Activated CD4-positive, alpha-beta T cell treated with anti-CD3 and anti-CD28 coated beads, Interleukin-2, amount 50 U/mL, for 1 hour (primary cell): ENCODE data around the gene SIT1.

Experiments used
- DNase-seq: peaks from one replicate; pipeline ENCODE4 v3.0.0-alpha.2; 2020

The SIT1 gene, protein sequence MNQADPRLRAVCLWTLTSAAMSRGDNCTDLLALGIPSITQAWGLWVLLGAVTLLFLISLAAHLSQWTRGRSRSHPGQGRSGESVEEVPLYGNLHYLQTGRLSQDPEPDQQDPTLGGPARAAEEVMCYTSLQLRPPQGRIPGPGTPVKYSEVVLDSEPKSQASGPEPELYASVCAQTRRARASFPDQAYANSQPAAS

DNA sequence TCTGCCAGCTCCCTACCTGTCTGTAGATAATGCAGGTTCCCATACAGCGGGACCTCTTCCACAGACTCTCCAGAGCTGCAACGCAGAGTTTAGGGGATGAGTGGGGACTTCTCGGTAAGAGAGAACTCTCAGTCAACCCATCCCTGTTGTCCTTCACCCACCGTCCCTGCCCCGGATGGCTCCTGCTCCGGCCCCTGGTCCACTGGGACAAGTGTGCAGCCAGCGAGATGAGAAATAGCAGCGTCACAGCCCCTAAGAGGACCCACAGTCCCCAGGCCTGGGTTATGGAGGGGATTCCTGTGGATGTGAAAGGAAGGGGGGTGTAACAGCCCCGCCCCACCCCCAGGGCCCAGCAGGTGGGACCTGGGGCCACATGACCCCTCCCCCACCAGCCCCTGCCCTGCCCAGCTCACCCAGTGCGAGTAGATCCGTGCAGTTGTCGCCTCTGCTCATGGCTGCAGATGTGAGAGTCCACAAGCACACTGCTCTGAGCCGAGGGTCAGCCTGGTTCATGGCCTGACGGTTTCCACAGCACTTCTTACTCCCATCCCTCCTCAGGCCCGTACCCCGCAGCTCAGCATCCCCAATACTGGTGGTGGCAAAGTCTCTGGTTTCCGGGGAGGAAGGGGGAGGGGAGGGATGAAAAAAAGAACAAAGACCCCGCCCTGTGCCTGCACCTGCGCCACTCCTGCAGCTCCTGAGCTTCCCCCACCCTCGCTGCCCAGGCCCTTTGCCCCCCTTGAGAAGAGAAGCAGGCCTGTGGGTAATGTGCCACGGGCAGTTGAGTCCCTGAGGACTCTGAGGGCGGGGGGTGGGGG is at the start of gene SIT1:
Gene SIT1, minus strand, starts transcription at position 591 of the 818 bp plus-strand sequence. Its CDS starts 78 bp downstream, at position 513.
- DNase-seq, result no peak

DNA sequence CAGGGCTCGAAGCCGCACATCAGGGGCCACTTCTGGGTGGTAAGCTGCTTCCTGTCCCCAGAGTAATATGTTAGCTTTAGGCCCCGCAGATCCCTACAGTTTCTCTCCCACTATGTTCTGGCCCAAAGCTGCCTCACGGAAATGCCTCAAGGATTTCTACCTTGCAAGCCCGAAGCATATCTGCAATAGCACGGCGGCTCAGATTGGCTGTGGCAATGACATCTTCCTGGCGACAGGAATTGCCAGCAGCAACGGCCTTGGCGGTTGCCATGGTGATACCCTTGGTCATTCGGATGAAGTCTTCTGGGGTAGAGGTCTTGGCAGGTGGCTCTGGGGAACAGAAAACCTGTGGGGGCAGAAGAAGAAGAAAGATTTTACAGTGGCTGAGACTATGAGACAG is 49.3 kb upstream of the SIT1 start:
- no peak for DNase-seq

DNA sequence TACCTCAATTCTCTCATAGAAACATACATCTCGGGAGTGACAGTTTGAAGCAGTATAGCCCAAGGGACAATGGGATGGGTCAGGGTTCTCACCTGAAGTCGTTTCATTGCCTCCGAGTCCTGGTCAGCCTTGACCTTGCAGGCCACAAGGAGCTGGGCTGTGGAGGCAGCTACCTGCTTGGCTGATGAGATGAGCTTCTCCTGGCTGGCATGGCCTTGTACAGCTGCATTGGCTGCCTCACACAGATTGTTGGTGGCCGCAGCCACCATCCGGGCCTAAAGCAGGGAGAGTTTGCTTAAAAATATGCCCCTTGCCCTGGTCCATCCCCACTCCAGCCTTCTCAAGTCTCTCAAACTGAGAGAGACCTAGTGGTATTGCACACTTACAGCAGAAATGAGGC is 47.5 kb upstream of the SIT1 start:
- DNase-seq, result no peak

DNA sequence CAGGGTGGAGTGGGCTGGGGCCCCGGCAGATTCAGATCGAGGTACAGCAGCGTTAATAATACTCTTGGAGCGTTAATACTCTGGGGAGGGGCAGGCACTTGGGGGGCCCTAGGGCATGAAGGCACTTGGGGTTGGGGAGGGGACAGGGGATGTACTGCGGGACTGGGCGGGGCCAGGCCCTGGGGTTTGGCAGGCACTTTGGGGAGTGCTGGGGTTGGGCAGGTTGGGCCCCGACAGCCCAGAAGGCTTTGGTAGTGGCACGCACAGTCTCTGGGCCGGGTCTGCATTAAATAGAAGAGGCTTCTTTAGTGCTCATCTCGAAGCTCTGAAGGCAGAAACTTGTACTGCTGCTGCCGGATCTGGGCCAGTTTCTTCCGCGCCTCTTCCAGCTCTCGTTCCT is 46.8 kb upstream of the SIT1 start:
- DNase-seq, result no peak

DNA sequence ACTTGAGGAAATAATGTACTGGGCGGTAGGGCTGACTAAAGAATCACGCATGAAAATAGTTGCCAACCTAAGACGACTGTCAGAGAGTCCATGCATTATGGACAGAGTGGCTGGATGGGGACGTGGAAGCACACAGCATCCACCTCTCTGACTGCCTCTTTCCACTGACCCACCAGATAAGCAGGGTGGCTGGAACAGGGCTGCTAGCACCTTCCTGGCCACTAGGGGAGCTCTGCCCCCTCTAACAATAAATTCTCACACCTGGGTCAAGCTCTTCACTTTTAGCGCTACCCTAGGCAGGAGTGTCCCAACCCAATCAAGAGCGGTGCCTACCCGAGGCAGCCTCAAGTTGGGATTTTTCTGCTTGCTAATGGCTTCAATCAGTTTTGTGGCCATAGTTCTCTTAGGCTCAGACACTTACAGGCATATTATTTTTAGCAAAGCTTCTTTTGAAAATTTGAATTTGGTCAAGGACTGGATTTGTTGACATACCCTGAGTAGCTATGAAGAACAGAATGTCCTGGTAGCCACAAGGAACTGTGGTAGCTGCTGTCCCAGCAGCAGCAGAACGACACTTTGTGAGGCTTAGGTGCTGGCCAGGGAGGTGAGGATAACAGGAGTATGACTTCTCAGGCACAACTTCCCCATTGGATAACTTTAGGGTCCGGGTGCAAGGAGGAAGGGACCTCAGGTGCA is 45.9 kb upstream of the SIT1 start:
- DNase-seq, result peak; percentile 58

DNA sequence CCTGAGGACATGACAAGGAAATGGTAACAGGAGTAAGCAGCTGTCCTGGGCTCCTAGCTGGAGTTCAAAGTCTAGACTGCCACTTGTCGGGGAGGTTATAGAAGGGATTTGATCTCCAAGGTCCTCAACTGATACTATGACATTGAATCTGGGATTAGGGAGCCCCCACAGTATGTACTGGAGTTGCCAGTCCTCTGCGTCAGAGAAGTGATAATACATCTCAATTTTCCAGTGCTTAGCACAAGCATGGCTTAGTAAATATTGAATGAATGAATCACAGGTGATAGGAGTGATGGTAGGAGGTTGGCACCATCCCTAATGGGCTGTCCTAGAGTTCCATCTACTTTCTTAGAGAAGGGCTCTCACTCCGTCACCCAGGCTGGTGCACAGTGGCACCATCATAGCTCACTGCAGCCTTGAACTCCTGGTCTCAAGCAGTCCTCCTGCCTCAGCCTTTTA is 45.2 kb upstream of the SIT1 start:
- DNase-seq, result no peak

DNA sequence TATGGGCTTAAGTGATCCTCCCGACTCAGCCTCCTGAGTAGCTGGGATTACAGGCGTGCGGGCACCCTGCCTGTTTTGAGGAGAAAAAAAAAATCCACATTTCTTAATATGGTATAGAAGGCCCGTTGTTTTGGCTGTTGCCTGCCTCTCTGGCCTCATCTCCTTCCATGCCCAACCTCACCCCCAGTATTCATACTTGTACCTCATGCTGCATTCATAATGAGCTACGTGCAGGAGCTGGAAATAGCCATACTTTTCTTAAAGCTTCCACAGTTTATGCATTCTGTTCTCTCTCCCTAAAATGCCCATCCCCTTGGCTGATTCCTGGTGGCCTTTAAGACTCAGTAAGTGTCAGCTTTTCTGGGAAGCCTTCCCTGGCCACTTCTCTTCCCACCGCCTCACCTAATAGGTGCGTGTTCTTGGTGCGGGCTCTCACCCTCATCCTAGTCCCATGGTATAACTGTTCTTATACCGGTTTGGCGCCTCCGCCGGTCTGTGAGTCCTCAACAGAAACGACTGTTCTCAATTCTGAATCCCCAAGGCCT is 41.1 kb upstream of the SIT1 start:
- no peak for DNase-seq

DNA sequence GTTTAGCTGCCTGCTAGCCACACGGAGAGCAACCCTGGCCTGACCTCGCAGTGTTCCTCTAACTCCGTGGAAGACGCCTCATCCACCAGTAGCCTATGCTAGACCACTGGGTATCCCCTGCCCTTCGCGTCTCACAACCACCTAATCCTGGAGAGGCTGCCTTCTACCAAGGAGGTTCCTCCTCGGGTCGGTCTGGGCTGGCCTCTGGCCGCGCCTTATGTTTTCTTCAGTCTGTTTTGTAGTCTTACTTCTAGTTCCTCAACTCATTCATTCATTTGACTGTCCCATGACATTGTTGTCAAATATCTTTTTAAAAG is 40.6 kb upstream of the SIT1 start:
- no peak for DNase-seq

DNA sequence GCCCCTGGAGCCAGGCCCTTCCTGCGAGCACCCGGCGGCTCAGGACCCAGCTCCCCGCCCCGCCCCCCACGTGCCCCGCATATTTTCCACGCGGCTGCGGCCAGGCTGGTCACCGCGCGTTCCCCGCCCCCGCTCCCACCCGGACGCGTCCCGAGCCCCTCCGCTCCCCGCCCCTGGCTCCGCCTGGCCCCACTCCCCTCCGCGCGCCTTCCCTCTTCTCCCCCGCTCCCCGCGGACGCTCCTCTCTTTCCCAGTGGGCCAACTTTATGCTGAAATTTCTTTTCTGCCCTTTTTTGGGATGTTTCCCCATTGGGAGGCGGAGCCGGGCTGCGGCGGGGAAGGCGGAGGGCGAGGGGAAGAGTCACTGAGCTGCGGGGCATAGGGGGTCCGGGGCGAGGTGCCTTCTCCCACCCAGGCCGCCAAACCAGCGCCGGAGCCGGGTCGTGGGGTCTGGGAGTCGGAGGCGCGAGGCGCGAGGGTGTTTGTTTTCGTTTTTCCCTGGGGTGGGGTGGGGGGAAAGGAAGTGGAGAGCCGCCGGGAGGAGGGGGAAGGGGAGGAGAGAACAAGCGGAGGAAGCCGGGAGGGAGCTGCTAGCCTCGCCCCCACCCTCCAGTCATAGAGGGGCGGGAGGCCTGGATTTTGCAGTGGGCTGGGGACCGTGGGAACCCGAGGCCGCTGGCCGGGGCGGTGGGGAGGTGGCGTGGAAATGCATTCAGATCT is 40.0 kb upstream of the SIT1 start:
- DNase-seq, result peak; percentile 10

DNA sequence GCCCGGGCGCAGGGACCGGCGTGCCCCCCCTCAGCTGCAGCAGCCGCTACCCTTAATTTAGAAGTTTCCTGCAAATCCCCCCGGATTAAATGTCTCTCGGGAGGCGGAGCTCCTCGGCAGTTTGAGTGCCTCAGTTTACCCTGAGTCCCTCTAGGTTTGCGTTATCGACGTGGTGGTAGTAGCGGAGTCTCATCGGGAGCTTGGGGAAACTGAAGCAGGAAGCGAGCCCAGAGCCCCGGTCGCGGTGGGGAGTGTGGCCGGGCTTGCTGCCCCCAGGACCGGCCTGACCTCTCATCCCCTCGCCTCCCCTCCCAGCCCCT is 39.5 kb upstream of the SIT1 start:
- DNase-seq, result no peak

DNA sequence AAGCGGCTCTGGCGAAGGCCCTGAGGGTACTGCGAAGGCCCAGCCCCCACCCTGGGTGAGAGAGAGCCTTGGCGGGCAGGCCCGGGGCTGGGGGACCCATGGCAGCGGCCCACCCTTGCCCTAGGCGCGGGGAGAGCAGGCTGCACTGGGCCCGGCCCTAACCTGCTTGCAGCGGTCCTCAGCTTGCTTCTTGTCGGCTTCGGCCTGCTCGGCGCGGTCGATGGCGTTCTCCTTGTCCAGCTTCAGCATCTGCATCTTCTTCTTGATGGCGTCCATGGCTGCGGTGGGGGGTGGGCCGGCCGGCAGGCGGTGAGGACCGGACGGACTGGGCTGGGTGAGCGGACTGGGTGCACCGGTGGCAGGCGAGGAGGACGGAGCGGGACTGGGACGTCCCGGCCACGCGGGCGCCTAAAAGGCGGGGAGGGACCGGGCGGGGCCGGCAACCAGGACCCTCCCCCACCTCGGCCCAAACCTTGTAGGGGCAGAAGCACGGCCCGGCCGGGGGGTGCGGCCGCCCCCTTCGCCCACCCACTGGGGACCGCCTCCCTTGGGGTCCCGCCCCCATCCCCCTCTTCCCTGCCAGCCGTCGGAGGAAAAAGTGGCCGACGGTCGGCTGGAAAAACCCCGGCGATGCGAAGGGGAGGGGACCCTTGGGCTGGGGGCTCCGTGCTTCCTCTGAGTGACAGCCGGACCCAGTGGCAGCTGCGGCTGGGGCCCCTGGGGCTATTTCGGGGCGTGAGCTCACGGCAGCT is 39.0 kb upstream of the SIT1 start, which contains the start of gene TPM2:
Gene TPM2, minus strand, starts transcription at position 384 of the 752 bp plus-strand sequence. Its CDS starts 108 bp downstream, at position 276.
- DNase-seq, result no peak

DNA sequence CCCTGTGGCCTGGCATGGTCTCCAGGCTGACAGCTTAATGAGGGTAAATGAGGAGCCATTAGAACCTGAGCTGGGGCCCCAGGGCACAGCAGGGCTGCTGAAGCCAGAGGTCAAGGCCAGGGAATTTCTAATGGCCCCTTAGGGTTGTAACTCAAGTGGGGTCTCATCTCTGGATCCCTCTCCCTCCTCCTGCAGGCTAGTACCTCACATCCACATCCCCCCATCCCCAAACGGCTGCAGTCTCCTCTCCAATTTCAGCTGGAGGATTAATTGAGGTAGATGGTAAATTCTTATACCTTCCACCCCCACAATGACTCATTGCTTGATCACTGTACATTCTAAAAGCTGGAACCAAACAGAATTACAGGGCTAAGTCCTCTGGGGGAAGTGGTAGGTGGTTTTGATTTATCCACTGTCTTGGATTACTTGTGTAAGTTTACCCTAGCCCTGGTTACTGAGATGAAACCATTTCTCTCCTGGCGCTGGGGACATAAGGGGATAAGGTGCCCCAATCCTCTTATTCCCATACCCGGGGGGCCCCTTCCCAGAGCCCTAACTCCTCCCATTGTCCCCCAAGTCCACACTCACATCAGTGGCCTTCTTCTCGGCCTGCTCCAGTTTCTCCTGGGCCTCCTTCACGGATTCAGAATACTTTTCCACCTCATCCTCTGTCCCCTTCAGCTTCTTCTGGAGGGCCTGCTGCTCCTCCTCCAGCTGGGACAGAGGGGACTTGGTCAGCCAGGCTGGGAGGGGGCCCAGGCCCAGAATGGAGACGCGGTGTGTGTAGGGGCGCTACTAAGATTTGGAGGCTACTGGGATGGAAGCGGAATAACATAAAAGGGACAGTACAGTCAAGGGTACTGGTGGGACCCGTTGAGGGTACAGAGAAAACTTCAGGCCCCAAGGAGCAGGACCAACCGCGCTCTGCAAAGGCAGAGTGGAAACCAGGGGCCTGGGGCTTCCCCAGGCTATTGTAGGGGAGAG is 38.1 kb upstream of the SIT1 start:
- no peak for DNase-seq

DNA sequence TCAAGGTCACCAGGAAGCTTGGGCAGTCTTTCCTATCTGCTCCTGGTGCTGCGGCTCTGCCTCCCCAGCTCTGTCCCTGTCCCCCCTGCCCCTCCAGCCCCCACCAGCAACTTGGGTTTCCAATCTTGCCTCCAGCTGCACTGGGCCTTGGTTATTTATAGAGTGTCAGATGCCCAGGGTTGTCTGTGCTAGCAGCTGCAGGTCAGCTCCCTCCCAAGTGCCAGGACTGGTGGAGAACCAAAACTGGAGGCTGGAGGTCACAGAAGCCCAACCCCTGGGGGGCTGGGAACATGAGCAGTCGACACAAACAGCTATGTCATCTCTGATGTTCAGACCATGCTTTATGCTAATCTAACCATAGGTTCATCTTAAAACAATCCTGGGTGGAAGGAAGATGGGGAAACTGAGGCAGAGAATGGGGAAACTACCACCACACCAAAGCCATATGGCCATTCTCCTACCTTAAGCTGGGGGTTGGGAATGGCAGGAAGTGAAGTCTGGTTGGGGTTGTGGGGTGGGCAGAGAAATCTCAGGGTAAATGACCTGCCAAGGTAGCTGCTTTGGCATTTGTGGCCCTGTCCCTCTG is 37.3 kb upstream of the SIT1 start:
- DNase-seq, result no peak

DNA sequence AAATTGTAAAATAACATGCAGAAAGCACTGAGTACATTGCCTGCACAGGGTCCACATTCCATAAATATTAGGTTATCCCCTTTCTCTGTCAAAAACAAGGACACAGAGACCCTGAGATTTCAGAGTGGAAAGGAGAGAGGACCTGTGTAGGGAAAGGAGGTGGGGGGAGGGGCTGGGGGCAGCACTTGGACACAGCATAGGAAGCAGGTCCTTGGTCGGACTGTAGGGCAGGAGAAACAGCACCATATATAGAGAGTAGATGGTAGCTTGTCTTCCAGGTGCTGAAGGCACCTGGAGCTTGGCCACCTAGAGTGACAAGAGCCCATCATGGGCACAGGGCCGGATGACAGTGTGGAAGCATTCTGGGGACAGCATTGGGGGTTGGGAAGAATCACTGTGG is 36.6 kb upstream of the SIT1 start:
- no peak for DNase-seq

DNA sequence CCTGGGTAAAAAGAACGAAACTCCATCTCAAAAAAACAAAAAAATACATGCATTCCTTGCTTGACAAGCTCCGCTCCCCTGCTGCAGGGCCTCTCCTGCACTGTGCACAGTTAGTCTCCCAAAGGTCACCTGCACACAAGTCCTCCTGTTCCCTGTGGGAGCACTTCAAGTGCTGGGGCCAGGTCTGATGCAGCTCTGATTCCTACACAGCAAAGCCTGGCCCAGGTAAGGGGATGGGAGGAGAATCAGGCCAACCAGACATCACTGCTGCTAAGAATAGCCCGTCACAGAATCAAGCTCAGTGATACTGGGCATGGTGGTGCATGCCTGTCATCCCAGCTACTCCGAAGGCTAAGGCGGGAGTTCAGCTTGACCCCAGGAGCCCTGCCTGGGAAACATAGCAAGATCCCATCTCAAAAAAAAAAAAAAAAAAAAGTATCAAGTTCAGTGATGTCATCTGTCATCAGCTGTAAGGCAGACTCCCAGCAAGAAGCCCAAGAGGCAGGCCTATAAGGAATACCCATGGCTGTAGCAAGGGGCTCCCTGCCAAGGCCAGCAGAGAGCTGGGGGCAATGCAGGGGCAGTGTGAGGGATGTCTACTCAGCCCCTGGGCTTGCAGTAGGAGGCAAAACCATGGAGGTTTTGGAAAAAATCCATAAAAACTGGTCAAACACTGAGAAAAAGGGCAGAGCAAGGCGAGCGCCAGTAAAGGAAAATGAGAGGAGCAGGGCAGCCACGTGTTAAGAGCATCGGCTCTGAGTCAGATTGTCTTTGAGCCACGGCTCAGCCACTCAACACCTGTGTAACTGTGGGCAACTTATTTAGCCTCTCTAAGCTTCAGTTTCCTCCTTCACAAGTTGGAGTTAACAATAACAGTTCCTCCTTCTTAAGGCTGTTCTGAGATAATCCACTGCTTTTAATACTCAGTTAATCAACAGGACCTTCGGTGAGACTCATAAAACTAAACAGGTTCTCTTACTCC is 35.8 kb upstream of the SIT1 start:
- DNase-seq, result no peak

DNA sequence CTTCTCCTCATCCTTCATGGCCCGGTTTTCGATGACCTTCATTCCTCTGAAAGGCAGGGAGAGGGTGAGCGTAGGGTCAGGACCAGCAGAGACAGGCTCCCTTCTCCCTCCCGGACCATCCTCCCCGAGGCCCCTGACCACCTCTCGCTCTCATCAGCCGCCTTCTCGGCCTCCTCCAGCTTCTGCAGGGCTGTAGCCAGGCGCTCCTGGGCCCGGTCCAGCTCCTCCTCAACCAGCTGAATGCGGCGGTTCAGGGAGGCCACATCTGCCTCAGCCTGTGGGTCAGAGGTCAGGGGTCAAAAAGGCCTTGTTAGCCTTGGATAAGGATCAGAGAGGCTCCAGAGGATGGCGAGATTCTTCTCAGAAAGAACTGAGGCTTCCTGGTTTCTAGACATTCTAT is 34.8 kb upstream of the SIT1 start:
- DNase-seq, result no peak

DNA sequence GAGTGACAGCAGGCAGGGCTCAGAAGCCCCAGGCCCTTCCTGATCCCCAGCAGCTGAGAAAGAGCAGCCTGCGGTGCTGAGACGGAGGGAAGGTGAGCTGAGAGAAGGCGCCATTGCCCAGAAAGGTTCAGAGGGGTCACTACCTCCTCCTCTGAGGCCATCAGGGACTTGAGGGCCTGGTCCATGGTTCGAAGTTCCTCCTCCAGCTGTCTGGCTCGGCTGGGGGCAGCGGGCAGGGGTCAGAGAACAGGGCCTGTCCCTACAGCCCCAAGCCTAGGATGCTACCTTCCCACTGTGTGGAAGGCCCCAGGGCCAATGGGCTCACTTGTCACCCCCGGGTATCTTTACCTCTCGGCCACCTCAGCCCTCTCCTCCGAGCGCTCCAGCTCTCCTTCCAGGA is 34.2 kb upstream of the SIT1 start:
- DNase-seq, result no peak

DNA sequence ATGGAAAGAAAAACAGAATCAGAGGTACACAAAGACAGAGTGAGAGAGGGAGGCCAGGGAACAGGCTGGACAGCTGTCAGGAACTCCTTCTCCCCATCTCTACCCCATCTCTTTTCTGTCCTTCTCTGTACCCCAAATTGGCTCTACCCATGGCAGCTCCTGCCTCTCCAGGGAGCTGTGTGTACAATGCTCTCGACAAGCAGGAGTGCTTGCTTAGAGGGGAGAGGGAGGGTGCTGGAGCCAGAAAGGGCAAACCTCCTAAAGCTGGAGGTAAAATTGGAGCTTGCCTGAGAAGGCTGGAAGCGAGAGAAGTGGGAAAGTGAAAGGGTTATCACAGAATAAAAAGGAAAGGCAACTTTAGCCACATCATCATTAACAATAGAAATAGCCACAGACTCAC is 32.6 kb upstream of the SIT1 start:
- DNase-seq, result no peak

DNA sequence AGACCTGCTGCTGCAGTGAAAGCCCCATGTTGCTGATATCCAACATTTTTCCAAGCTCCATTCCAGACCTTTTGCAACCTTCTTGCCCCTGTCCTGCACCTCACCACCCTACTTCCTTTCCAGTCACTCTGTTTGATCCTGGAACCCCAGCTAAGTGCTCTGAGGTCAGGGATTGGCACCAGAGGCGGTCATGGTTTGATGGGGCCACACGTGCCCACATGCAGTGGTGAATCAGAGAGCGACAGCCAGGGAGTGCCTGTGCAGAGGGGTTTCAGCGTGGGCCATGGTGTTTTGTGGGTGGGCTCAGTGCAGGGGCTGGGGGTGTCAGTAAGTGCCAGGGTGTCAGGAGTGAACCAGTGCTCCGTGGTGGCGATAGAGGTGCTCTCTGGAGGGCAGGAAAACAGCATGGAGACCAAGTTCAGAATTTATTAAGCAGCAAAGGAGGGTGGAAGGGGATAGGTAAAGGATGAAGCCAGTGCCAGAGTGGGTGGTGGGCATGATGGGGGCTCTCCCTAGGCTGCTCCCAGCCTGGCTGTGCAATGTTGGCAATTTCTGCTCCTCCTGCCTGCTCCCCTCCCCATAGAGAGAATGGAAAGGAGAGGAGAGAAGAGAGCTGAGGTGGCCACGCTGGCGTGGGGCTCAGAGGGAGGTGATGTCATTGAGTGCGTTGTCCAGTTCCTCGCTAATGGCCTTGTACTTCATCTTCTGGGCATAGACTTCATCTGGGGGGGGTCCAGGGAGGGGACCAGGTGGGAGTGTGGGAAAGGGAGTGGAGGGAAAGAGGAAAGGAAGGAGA is 32.0 kb upstream of the SIT1 start:
- no peak for DNase-seq
